Endothelial cell of umbilical vein (primary cell): ENCODE data around the gene PLPPR4. TPM values are rescaled to one million over a fixed set of nuclear protein-coding genes. Genes with fewer than 3 reads are reported as not detected.

Experiments
- BruUV-seq: library from RNA; stranded (reverse); fragments of 400-500 nt; replicated peaks from 2 replicates; lab custom pipeline; 2021; lab: Mats Ljungman, UMichigan
- CTCF ChIA-PET: fragments of 300-600, 350-600 bp; sonication (Branson Sonifier 250); formaldehyde crosslinking; loops from one replicate; lab custom pipeline; 2021; ENCODE audit warnings: antibody characterized with exemption, inconsistent platforms; lab: Charles Lee
- POLR2A ChIA-PET: fragments of 300-600, 350-600 bp; sonication (Branson Sonifier 250); formaldehyde crosslinking; loops from one replicate; lab custom pipeline; 2021; ENCODE audit warnings: antibody characterized with exemption, inconsistent platforms; lab: Charles Lee
- DNase-seq: peaks from one replicate; pipeline ENCODE4 v3.0.0-alpha.2; 2011; ENCODE audit warnings: low read depth, low spot score
- FAIRE-seq: peaks from 2 replicates; lab custom pipeline; 2011; peaks lifted over from hg19 to GRCh38; lab: Jason Lieb, UNC
- H2AFZ ChIP-seq: 2 replicates; pipeline ENCODE4 v1.6.0; 2012; ENCODE audit warnings: low read depth, low read length, control low read depth, inconsistent platforms
- H3K27ac ChIP-seq: 2 replicates; pipeline ENCODE4 v1.5.1; 2011; ENCODE audit warnings: low read depth, mild to moderate bottlenecking, control low read depth, low read length, moderate library complexity; ENCODE audit not compliant: insufficient read depth
- H3K27me3 ChIP-seq, 2 experiments: 2 replicates each; pipeline versions ENCODE4 v1.6.0 to v1.6.1; 2011; ENCODE audit warnings: low read length in 2 of 2, mixed read lengths in 1 of 2; ENCODE audit not compliant: control insufficient read depth in 2 of 2, insufficient read depth in 2 of 2
- H3K36me3 ChIP-seq, 2 experiments: 2 replicates in 1 of 2; 3 replicates in 1 of 2; pipeline ENCODE4 v1.5.1; 2011; ENCODE audit warnings: low read length in 2 of 2, mild to moderate bottlenecking in 1 of 2, moderate library complexity in 1 of 2; ENCODE audit not compliant: control insufficient read depth in 2 of 2, insufficient read depth in 2 of 2; ENCODE audit errors: extremely low read depth in 1 of 2
- H3K4me1 ChIP-seq: 3 replicates; pipeline ENCODE4 v1.5.1; 2011; ENCODE audit warnings: mild to moderate bottlenecking, low read length; ENCODE audit not compliant: control insufficient read depth, insufficient read depth; ENCODE audit errors: extremely low read depth
- H3K4me2 ChIP-seq: 2 replicates; pipeline ENCODE4 v1.6.1; 2011; ENCODE audit warnings: low read length, control low read depth, mixed read lengths; ENCODE audit not compliant: insufficient read depth
- H3K4me3 ChIP-seq, 3 experiments: fragments of 200-600 bp in 1 of 3; sonication (generic), shearing (Covaris generic) in 1 of 3; replicated peaks in 1 of 3; 2 replicates each; pipeline ENCODE4 v1.5.1; 2011 to 2016; ENCODE audit warnings: control low read depth in 3 of 3, low read length in 3 of 3, mild to moderate bottlenecking in 2 of 3, inconsistent platforms in 1 of 3, low read depth in 1 of 3, moderate library complexity in 1 of 3; ENCODE audit not compliant: insufficient read depth in 1 of 3
- H3K79me2 ChIP-seq: 2 replicates; pipeline ENCODE4 v1.6.0; 2012; ENCODE audit warnings: low read length, inconsistent platforms; ENCODE audit not compliant: control insufficient read depth, insufficient read depth
- H3K9ac ChIP-seq: replicated peaks from 2 replicates; pipeline ENCODE3; 2011; ENCODE audit warnings: low read length, control low read depth; ENCODE audit not compliant: insufficient read depth; ENCODE audit errors: extremely low read depth
- H3K9me1 ChIP-seq: replicated peaks from 3 replicates; pipeline ENCODE4 v1.6.0; 2011; ENCODE audit warnings: mild to moderate bottlenecking, low read length; ENCODE audit not compliant: control insufficient read depth, insufficient read depth; ENCODE audit errors: extremely low read depth
- H3K9me3 ChIP-seq: replicated peaks from 2 replicates; pipeline ENCODE4 v1.5.1; 2012; ENCODE audit warnings: low read length, inconsistent platforms; ENCODE audit not compliant: control insufficient read depth, insufficient read depth
- H4K20me1 ChIP-seq: replicated peaks from 2 replicates; pipeline ENCODE3; 2011; ENCODE audit warnings: mild to moderate bottlenecking, low read length; ENCODE audit not compliant: control insufficient read depth, insufficient read depth; ENCODE audit errors: extremely low read depth
- EZH2 ChIP-seq: IDR thresholded peaks from 2 replicates; pipeline ENCODE4 v1.6.1; 2012; ENCODE audit warnings: borderline replicate concordance, low read depth, mild to moderate bottlenecking, moderate library complexity, low read length, inconsistent platforms; ENCODE audit not compliant: severe bottlenecking
- FOS ChIP-seq: IDR thresholded peaks from 2 replicates; pipeline ENCODE4 v1.6.1; 2011; ENCODE audit warnings: mild to moderate bottlenecking, low read length, moderate library complexity, borderline replicate concordance; ENCODE audit not compliant: insufficient read depth
- GATA2 ChIP-seq: IDR thresholded peaks from 2 replicates; pipeline ENCODE4 v1.7.0; 2011; ENCODE audit warnings: low read depth, mild to moderate bottlenecking, moderate library complexity, mixed read lengths, low read length; ENCODE audit not compliant: insufficient read length, insufficient read depth
- JUN ChIP-seq: IDR thresholded peaks from 2 replicates; pipeline ENCODE4 v1.6.1; 2011; ENCODE audit warnings: borderline replicate concordance, low read depth; ENCODE audit not compliant: insufficient read length, insufficient read depth
- MYC ChIP-seq: IDR thresholded peaks from one replicate; pipeline ENCODE4 v1.6.1; 2011; ENCODE audit warnings: mild to moderate bottlenecking, low read depth, low read length
- POLR2A ChIP-seq: IDR thresholded peaks from 2 replicates; pipeline ENCODE4 v1.6.1; 2012; ENCODE audit warnings: low read depth, mild to moderate bottlenecking, control low read depth, low read length
- POLR2AphosphoS5 ChIP-seq: IDR thresholded peaks from 2 replicates; pipeline ENCODE4 v1.6.1; 2012; ENCODE audit warnings: low read depth, mild to moderate bottlenecking, control low read depth, low read length, moderate library complexity; ENCODE audit not compliant: insufficient read depth
- dilution Hi-C: fragments of 300-500 bp; cut with MboI; formaldehyde crosslinking; loops from one replicate; pipeline ENCODE4 v1.15.0; 2019; ENCODE audit warnings: low sequenced_read_pairs; ENCODE audit not compliant: extremely low pct_ligation_motif_present
- intact Hi-C: fragments of 100-400 bp; cut with micrococcal nuclease; formaldehyde crosslinking; loops from one replicate; pipeline ENCODE4 v1.10.0; 2022
- polyA plus RNA-seq, 4 experiments: library from polyadenylated mRNA; depleted of rRNA in 3 of 4; stranded (reverse) in 3 of 4; unstranded in 1 of 4; fragments of >200 nt; gene quantifications; 2 replicates each; pipeline versions ENCODE4 v1.2.1 to v1.2.3, GENCODE V29; 2011 to 2012; ENCODE audit warnings: missing spikeins in 1 of 4
- total RNA-seq: library from RNA; stranded (reverse); gene quantifications from 2 replicates; pipeline ENCODE4 v1.2.3, GENCODE V29; 2021
- TF ChIP-seq, protein P1 (sequence below): IDR thresholded peaks from 2 replicates; pipeline ENCODE4 v1.6.1; 2011; ENCODE audit not compliant: insufficient read depth, insufficient read length
- TF ChIP-seq, protein P2 (sequence below), 2 donors: IDR thresholded peaks; 1 replicate in 1 of 2; 2 replicates in 1 of 2; pipeline ENCODE4 v1.5.1; 2011; ENCODE audit warnings: low read length in 2 of 2, mild to moderate bottlenecking in 2 of 2, moderate library complexity in 2 of 2, control low read depth in 1 of 2, inconsistent platforms in 1 of 2, low read depth in 1 of 2; ENCODE audit not compliant: insufficient read depth in 1 of 2; ENCODE audit errors: extremely low read depth in 1 of 2

The PLPPR4 gene
- total and polyA plus RNA-seq, 2 donors (not counting 3 experiments of a cell fraction or from before 2014, with no cell fraction given): not detected

GRCh38 chr1:99270646-99271045, 6.4 kb downstream of the PLPPR4 start:
- intact Hi-C loops: no loop called here
- no peak overlapping the region for H3K4me3 ChIP-seq
- TF ChIP-seq POLR2A (no peak), MYC (no peak), POLR2AphosphoS5 (no peak), GATA2 (no peak), EZH2 (no peak), FOS (no peak), JUN (no peak)
- TF ChIP-seq, protein P1, sequence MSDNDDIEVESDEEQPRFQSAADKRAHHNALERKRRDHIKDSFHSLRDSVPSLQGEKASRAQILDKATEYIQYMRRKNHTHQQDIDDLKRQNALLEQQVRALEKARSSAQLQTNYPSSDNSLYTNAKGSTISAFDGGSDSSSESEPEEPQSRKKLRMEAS: no peak
- TF ChIP-seq, protein P2, sequence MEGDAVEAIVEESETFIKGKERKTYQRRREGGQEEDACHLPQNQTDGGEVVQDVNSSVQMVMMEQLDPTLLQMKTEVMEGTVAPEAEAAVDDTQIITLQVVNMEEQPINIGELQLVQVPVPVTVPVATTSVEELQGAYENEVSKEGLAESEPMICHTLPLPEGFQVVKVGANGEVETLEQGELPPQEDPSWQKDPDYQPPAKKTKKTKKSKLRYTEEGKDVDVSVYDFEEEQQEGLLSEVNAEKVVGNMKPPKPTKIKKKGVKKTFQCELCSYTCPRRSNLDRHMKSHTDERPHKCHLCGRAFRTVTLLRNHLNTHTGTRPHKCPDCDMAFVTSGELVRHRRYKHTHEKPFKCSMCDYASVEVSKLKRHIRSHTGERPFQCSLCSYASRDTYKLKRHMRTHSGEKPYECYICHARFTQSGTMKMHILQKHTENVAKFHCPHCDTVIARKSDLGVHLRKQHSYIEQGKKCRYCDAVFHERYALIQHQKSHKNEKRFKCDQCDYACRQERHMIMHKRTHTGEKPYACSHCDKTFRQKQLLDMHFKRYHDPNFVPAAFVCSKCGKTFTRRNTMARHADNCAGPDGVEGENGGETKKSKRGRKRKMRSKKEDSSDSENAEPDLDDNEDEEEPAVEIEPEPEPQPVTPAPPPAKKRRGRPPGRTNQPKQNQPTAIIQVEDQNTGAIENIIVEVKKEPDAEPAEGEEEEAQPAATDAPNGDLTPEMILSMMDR (IDR thresholded peaks at IDR 0.05; ENCODE audit: extremely low read depth in 1 of 2, insufficient read depth in 1 of 2, low read depth in 1 of 2, low read length in 2 of 2): no peak
- no peaks in the 10 kb centered on the region for H3K9me3 ChIP-seq
- ChIA-PET POLR2A (no interaction called here), CTCF (no interaction called here)
- H3K9me1 ChIP-seq: no peaks in the 10 kb centered on the region
- H3K79me2 ChIP-seq: no peaks in the 10 kb centered on the region
- H3K9ac ChIP-seq: no peak overlapping the region
- dilution Hi-C loops: no loop called here
- no peak for DNase-seq
- H3K36me3 ChIP-seq: no peaks in the 10 kb centered on the region
- H2AFZ ChIP-seq: no peak overlapping the region
- FAIRE-seq: no peak
- no peaks in the 10 kb centered on the region for H4K20me1 ChIP-seq
- peaks cover 5 to 18% of the 10 kb centered on the region in 2 experiments for H3K27me3 ChIP-seq
- no peak overlapping the region for H3K4me2 ChIP-seq
- no peaks in the 10 kb centered on the region for H3K4me1 ChIP-seq
- H3K27ac ChIP-seq: no peak overlapping the region
- no TSS peak for BruUV-seq
